GM12878 (cell line): ENCODE results near the gene DMD. TPM values are rescaled to one million over a fixed set of nuclear protein-coding genes. Genes with fewer than 3 reads are reported as not detected.

Source experiments
- ATAC-seq: fragments of 200-7000 bp; cut with Tn5 transposase; 3 replicates; pipeline ENCODE4 v1.9.1; 2020; ENCODE audit warnings: mild to moderate bottlenecking, moderate library complexity
- BruUV-seq: library from RNA; stranded (reverse); fragments of 400-500 nt; replicated peaks from 2 replicates; lab custom pipeline; 2021; lab: Mats Ljungman, UMichigan
- CTCF ChIA-PET: fragments of 300-600 bp; sonication (Branson Sonifier 250); formaldehyde crosslinking; extraction: SDS; loops from one replicate; lab custom pipeline; 2021; ENCODE audit warnings: inconsistent platforms; lab: Yijun Ruan, JAX
- POLR2A ChIA-PET: fragments of 350-600 bp; formaldehyde crosslinking; extraction: SDS; loops from one replicate; lab custom pipeline; 2021; ENCODE audit warnings: inconsistent platforms; lab: Charles Lee
- RAD21 ChIA-PET: fragments of 300-600 bp; sonication (Branson Sonifier 250); formaldehyde crosslinking; loops from one replicate; lab custom pipeline; 2023; ENCODE audit warnings: antibody characterized with exemption; ENCODE audit not compliant: unreplicated experiment; lab: Charles Lee
- SMC1A ChIA-PET: fragments of 300-600 bp; sonication (Branson Sonifier 250); formaldehyde crosslinking; loops from one replicate; lab custom pipeline; 2023; ENCODE audit not compliant: unreplicated experiment, uncharacterized antibody; lab: Charles Lee
- DNase-seq: peaks from one replicate; pipeline ENCODE4 v3.0.0-alpha.2; 2011; ENCODE audit warnings: low read depth, low spot score
- FAIRE-seq: peaks from 3 replicates; lab custom pipeline; 2011; peaks lifted over from hg19 to GRCh38; lab: Jason Lieb, UNC
- H2AFZ ChIP-seq: 2 replicates; pipeline ENCODE4 v1.6.0; 2011; ENCODE audit warnings: low read depth, low read length, control low read depth; ENCODE audit not compliant: control insufficient read depth
- H3K27ac ChIP-seq: 2 replicates; pipeline ENCODE4 v1.5.1; 2011; ENCODE audit warnings: control low read depth; ENCODE audit not compliant: control insufficient read depth, insufficient read depth
- H3K27me3 ChIP-seq, 2 experiments: replicated peaks in 1 of 2; 2 replicates each; pipeline versions ENCODE4 v1.6.0 to v1.6.1; 2011; ENCODE audit warnings: low read length in 1 of 2; ENCODE audit not compliant: control insufficient read depth in 2 of 2, insufficient read depth in 2 of 2
- H3K36me3 ChIP-seq, 2 experiments: 2 replicates each; pipeline ENCODE4 v1.5.1; 2011; ENCODE audit warnings: low read length in 1 of 2; ENCODE audit not compliant: control insufficient read depth in 2 of 2, insufficient read depth in 2 of 2
- H3K4me1 ChIP-seq: 2 replicates; pipeline ENCODE4 v1.6.1; 2011; ENCODE audit warnings: mild to moderate bottlenecking, low read length, moderate library complexity, mixed read lengths; ENCODE audit not compliant: control insufficient read depth, insufficient read depth
- H3K4me2 ChIP-seq: 2 replicates; pipeline ENCODE4 v1.6.0; 2011; ENCODE audit warnings: control low read depth; ENCODE audit not compliant: control insufficient read depth, insufficient read depth
- H3K4me3 ChIP-seq: fragments of 200-600 bp; sonication (generic); 2 replicates; pipeline ENCODE4 v1.5.1; 2016
- H3K79me2 ChIP-seq: 2 replicates; pipeline ENCODE4 v1.6.0; 2011; ENCODE audit warnings: low read length; ENCODE audit not compliant: control insufficient read depth, insufficient read depth
- H3K9ac ChIP-seq: 2 replicates; pipeline ENCODE4 v1.8.0; 2011; ENCODE audit warnings: low read length, control low read depth, mixed read lengths; ENCODE audit not compliant: control insufficient read depth, insufficient read depth
- H3K9me3 ChIP-seq: replicated peaks from 3 replicates; pipeline ENCODE4 v1.5.1; 2011; ENCODE audit warnings: mild to moderate bottlenecking, low read length; ENCODE audit not compliant: control insufficient read depth, insufficient read depth
- H4K20me1 ChIP-seq: 2 replicates; pipeline ENCODE4 v1.6.0; 2011; ENCODE audit not compliant: control insufficient read depth, insufficient read depth
- LARP7 ChIP-seq: fragments of 450-650 bp; IDR thresholded peaks from 2 replicates; pipeline ENCODE4 v1.6.1; 2017; ENCODE audit warnings: mild to moderate bottlenecking
- MYB ChIP-seq: fragments of 150-350 bp; IDR thresholded peaks from 2 replicates; pipeline ENCODE4 v1.6.1; 2014; ENCODE audit warnings: mild to moderate bottlenecking, low read depth, low read length, borderline replicate concordance
- PML ChIP-seq: IDR thresholded peaks from 2 replicates; pipeline ENCODE4 v1.6.1; 2012; ENCODE audit warnings: low read length, inconsistent platforms
- SMAD5 ChIP-seq: IDR thresholded peaks from 2 replicates; pipeline ENCODE4 v1.6.1; 2016; ENCODE audit warnings: antibody characterized with exemption, low read depth
- SREBF1 ChIP-seq: IDR thresholded peaks from 2 replicates; pipeline ENCODE4 v1.6.1; 2012; ENCODE audit warnings: mild to moderate bottlenecking, low read length
- STAT1 ChIP-seq: fragments of 450-650 bp; conservative IDR thresholded peaks from 2 replicates; pipeline ENCODE4 v1.6.1; 2014; ENCODE audit warnings: antibody characterized with exemption, mild to moderate bottlenecking
- TCF7 ChIP-seq: IDR thresholded peaks from 2 replicates; pipeline ENCODE4 v1.6.1; 2014; ENCODE audit warnings: antibody characterized with exemption, borderline replicate concordance
- YBX1 ChIP-seq: fragments of 450-650 bp; IDR thresholded peaks from 2 replicates; pipeline ENCODE4 v1.6.1; 2016; ENCODE audit warnings: antibody characterized with exemption
- ZSCAN29 ChIP-seq: fragments of 450-650 bp; IDR thresholded peaks from 2 replicates; pipeline ENCODE4 v1.6.1; 2017; ENCODE audit warnings: mild to moderate bottlenecking, moderate library complexity
- WGBS: methylation state at CpG from one replicate; pipeline ENCODE4 v1.1.6; 2016; ENCODE audit warnings: low lambda C conversion rate; ENCODE audit not compliant: insufficient replicate concordance, insufficient coverage; ENCODE audit errors: missing lambda C conversion rate; 5-methylcytosine and 5-hydroxymethylcytosine counted together
- in situ Hi-C: fragments of 300-500 bp; cut with MboI; formaldehyde crosslinking; loops from 9 replicates; pipeline ENCODE4 v1.14.3; 2018; ENCODE audit warnings: mixed read lengths
- intact Hi-C: fragments of 100-400 bp; cut with micrococcal nuclease; formaldehyde crosslinking; loops from one replicate; pipeline ENCODE4 v1.14.2; 2022; ENCODE audit not compliant: unreplicated experiment
- polyA plus RNA-seq, 11 experiments: library from polyadenylated mRNA; depleted of rRNA in 4 of 11; unstranded in 6 of 11; stranded (reverse) in 5 of 11; fragments of >200 nt; fragmentation: Nextera tagmentation in 4 of 11; fragmentation: Illumina TruSeq in 1 of 11; extraction: Ambion mirVana in 4 of 11; extraction: Trizol in 1 of 11; gene quantifications; 1 replicate in 1 of 11; 2 replicates in 10 of 11; pipeline versions ENCODE4 v1.2.1 to v1.2.3, GENCODE V29; 2011 to 2016; ENCODE audit warnings: inconsistent platforms in 2 of 11, missing spikeins in 2 of 11, low read depth in 1 of 11
- total RNA-seq, 4 experiments: library from RNA; depleted of rRNA in 3 of 4; stranded (reverse); fragments of >200 nt in 3 of 4; fragmentation: Illumina TruSeq in 1 of 4; extraction: Trizol in 1 of 4; gene quantifications; 2 replicates each; pipeline versions ENCODE4 v1.2.1 to v1.2.3, GENCODE V29; 2013 to 2021
- TF ChIP-seq, protein P1 (sequence below): IDR thresholded peaks from 2 replicates; pipeline ENCODE4 v1.6.1; 2012; ENCODE audit warnings: low read depth, low read length, improper control_type of control experiment
- TF ChIP-seq, protein P2 (sequence below): IDR thresholded peaks from 2 replicates; pipeline ENCODE4 v1.6.1; 2012; ENCODE audit warnings: low read depth, low read length, improper control_type of control experiment
- TF ChIP-seq, protein P3 (sequence below): fragments of 450-650 bp; IDR thresholded peaks from 2 replicates; pipeline ENCODE4 v1.6.1; 2016; ENCODE audit warnings: mild to moderate bottlenecking

The DMD gene
- total and polyA plus RNA-seq, 10 of the 15 experiments (the other 5 are each of a cell fraction or from before 2014, with no cell fraction given) = 1.4 to 24.3 (median 4.3) TPM

DNA sequence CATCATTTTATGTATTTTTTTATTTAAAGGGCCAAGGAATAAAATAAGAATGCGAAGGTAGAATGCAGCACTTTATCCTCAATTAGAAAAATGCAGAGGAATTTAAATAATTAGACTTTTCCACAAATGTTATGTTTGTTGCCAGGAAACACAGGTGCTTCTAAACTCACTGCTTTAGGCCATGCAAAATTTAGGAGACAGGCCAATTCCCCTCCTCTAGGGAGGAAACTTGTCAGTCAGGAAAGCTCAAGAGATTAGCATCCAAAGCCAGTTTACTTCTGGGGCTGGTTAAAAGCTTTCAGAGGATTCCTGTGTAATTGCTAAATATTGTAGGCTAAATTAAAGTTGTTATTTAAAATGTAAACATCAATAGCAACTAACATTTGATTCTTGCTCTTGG, 124.5 kb downstream of the DMD start:
- H3K4me1 ChIP-seq = no peaks in the 10 kb centered on the region
- CTCF ChIA-PET = no interaction called here
- ATAC-seq = no peak
- H3K9ac ChIP-seq = no peak overlapping the region
- H3K4me3 ChIP-seq = no peak overlapping the region
- H3K4me2 ChIP-seq = no peak overlapping the region
- SMC1A ChIA-PET = no interaction called here
- no peak overlapping the region for H3K27ac ChIP-seq
- TF ChIP-seq, protein P1, sequence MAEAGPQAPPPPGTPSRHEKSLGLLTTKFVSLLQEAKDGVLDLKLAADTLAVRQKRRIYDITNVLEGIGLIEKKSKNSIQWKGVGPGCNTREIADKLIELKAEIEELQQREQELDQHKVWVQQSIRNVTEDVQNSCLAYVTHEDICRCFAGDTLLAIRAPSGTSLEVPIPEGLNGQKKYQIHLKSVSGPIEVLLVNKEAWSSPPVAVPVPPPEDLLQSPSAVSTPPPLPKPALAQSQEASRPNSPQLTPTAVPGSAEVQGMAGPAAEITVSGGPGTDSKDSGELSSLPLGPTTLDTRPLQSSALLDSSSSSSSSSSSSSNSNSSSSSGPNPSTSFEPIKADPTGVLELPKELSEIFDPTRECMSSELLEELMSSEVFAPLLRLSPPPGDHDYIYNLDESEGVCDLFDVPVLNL = no peak
- TF ChIP-seq ZSCAN29 (no peak), MYB (no peak), STAT1 (no peak), PML (no peak), TCF7 (no peak), SMAD5 (no peak), LARP7 (no peak), YBX1 (no peak), SREBF1 (no peak)
- TF ChIP-seq, protein P2, sequence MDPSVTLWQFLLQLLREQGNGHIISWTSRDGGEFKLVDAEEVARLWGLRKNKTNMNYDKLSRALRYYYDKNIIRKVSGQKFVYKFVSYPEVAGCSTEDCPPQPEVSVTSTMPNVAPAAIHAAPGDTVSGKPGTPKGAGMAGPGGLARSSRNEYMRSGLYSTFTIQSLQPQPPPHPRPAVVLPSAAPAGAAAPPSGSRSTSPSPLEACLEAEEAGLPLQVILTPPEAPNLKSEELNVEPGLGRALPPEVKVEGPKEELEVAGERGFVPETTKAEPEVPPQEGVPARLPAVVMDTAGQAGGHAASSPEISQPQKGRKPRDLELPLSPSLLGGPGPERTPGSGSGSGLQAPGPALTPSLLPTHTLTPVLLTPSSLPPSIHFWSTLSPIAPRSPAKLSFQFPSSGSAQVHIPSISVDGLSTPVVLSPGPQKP = no peak
- TF ChIP-seq, protein P3, sequence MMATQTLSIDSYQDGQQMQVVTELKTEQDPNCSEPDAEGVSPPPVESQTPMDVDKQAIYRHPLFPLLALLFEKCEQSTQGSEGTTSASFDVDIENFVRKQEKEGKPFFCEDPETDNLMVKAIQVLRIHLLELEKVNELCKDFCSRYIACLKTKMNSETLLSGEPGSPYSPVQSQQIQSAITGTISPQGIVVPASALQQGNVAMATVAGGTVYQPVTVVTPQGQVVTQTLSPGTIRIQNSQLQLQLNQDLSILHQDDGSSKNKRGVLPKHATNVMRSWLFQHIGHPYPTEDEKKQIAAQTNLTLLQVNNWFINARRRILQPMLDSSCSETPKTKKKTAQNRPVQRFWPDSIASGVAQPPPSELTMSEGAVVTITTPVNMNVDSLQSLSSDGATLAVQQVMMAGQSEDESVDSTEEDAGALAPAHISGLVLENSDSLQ = no peak
- TF ChIP-seq, all 136 proteins: peak for 0
- DNase-seq (no peak), FAIRE-seq (no peak)
- H3K36me3 ChIP-seq = no peaks in the 10 kb centered on the region
- in situ Hi-C loops = no loop called here
- H3K27me3 ChIP-seq = no peaks in the 10 kb centered on the region
- no peaks in the 10 kb centered on the region for H3K9me3 ChIP-seq
- WGBS = 0% methylated on average over 1 of the region's 1 CpG
- ChIA-PET POLR2A (no interaction called here), RAD21 (no interaction called here)
- no peaks in the 10 kb centered on the region for H4K20me1 ChIP-seq
- H2AFZ ChIP-seq = no peak overlapping the region
- H3K79me2 ChIP-seq = no peaks in the 10 kb centered on the region
- BruUV-seq = no TSS peak
- intact Hi-C loops = no loop called here
